Psoas muscle (tissue), 8 donors: Measurements from ENCODE around the gene BMP6. TPM values are rescaled to one million over a fixed set of nuclear protein-coding genes. Genes with fewer than 3 reads are reported as not detected.

Experiments
- ATAC-seq, 4 donors: fragments of 200-7000 bp; cut with Tn5 transposase; one replicate each; pipeline ENCODE4 v1.9.1; 2020; ENCODE audit warnings: moderate library complexity in 3 of 4, mild to moderate bottlenecking in 2 of 4
- DNase-seq, 2 donors: peaks; one replicate each; pipeline ENCODE4 v3.0.0-alpha.2; 2020
- H3K27ac ChIP-seq: fragments of 200-600 bp; one replicate; pipeline ENCODE4 v1.8.0; 2022
- H3K27me3 ChIP-seq, 3 donors: fragments of 200-600 bp in 1 of 3; one replicate each; pipeline versions ENCODE4 v1.6.1 to v1.8.0; 2013 to 2022; ENCODE audit warnings: low read length in 2 of 3, mild to moderate bottlenecking in 2 of 3, moderate library complexity in 1 of 3; ENCODE audit not compliant: insufficient read depth in 3 of 3
- H3K36me3 ChIP-seq, 2 donors: fragments of 200-600 bp in 1 of 2; one replicate each; pipeline versions ENCODE4 v1.6.1 to v1.8.0; 2013 to 2022; ENCODE audit warnings: low read depth in 1 of 2, mild to moderate bottlenecking in 1 of 2, moderate library complexity in 1 of 2; ENCODE audit not compliant: insufficient read depth in 1 of 2
- H3K4me1 ChIP-seq: fragments of 200-600 bp; one replicate; pipeline ENCODE4 v1.8.0; 2022
- H3K4me3 ChIP-seq: fragments of 200-600 bp; one replicate; pipeline ENCODE4 v1.8.0; 2022; ENCODE audit warnings: mild to moderate bottlenecking
- H3K9me3 ChIP-seq: fragments of 200-600 bp; one replicate; pipeline ENCODE4 v1.8.0; 2022
- WGBS, 3 donors: extraction: QIAGEN DNeasy Blood & Tissue Kit; methylation state at CpG; one replicate each; pipeline versions ENCODE4 v1.1.6 to v1.1.7; 2013; 5-methylcytosine and 5-hydroxymethylcytosine counted together
- intact Hi-C, 2 donors: fragments of 100-400 bp; cut with DNase I; formaldehyde crosslinking; loops; one replicate each; pipeline versions ENCODE4 v1.11.0 to v1.14.2; 2022
- polyA plus RNA-seq, 3 donors: library from polyadenylated mRNA; stranded (reverse); fragments of 200-250 nt; gene quantifications; one replicate each; pipeline ENCODE4 v1.2.3, GENCODE V29; 2013
- total RNA-seq, 4 donors: library from RNA; stranded (reverse); fragmentation: NEBNext Ultra II Directional in 2 of 4; extraction: Animal tissue kit (Norgen Biotek cat#: 25700) in 2 of 4; gene quantifications; one replicate each; pipeline versions ENCODE4 v1.2.1 to v1.2.4, GENCODE V29; 2021 to 2023
- TF ChIP-seq, protein P1 (sequence below): fragments of 200-600 bp; IDR thresholded peaks from one replicate; pipeline ENCODE4 v1.8.0; 2022; ENCODE audit warnings: antibody characterized with exemption
- donor health status: healthy with polysubstance abuse.
- donor health status: DM: no; HTN: no; CAD: no; lungs with moderate emphysema.
- donor health status: Bipolar disorder and iron deficiency.
- donor health status: healthy.
- donor health status: DM: yes; HTN: yes; CAD: no.
- donor health status: DM: no; HTN: no; CAD: no.
- donor health status: DM: no; HTN: no; CAD: no.
- donor health status: DM: yes; HTN: yes; CAD: no.

BMP6 gene
- total and polyA plus RNA-seq, 7 donors, result 0.96 to 4.9 (median 3.4) TPM

DNA sequence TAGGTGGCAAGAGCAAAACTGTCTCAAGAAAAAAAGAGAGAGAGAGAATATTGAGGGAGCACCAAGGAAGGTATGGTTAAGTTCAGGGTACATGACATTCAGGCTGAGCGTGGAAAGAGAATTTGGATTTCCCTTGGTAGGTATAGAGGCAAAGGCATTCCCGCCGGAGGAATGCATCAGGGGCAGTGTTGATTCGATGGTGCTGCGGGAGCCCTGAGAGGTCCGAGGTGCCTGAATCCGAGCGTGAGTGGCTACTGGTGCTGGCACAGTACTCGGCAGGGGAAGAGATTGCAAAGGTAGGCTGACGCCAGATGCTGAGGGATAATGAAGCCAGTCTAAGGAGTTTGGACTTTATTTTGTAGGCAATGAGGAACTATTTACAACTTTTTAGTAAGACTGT lies 20.0 kb downstream of the BMP6 start:
- Histone ChIP-seq H3K4me3 (no peak overlapping the region), H3K4me1 (no peaks in the 10 kb centered on the region), H3K27ac (no peak overlapping the region), H3K9me3 (no peaks in the 10 kb centered on the region), H3K27me3 (peaks cover 0 to 2% (median 1%) of the 10 kb centered on the region in 3 donors), H3K36me3 (no peaks in the 10 kb centered on the region)
- intact Hi-C loops, result no loop called here
- DNase-seq (no peak), ATAC-seq (no peak)
- whole genome bisulfite sequencing, 3 donors, result 88 to 93% (median 90%) methylated on average over 10 of the region's 10 CpGs
- TF ChIP-seq, protein P1, sequence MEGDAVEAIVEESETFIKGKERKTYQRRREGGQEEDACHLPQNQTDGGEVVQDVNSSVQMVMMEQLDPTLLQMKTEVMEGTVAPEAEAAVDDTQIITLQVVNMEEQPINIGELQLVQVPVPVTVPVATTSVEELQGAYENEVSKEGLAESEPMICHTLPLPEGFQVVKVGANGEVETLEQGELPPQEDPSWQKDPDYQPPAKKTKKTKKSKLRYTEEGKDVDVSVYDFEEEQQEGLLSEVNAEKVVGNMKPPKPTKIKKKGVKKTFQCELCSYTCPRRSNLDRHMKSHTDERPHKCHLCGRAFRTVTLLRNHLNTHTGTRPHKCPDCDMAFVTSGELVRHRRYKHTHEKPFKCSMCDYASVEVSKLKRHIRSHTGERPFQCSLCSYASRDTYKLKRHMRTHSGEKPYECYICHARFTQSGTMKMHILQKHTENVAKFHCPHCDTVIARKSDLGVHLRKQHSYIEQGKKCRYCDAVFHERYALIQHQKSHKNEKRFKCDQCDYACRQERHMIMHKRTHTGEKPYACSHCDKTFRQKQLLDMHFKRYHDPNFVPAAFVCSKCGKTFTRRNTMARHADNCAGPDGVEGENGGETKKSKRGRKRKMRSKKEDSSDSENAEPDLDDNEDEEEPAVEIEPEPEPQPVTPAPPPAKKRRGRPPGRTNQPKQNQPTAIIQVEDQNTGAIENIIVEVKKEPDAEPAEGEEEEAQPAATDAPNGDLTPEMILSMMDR, result no peak

DNA sequence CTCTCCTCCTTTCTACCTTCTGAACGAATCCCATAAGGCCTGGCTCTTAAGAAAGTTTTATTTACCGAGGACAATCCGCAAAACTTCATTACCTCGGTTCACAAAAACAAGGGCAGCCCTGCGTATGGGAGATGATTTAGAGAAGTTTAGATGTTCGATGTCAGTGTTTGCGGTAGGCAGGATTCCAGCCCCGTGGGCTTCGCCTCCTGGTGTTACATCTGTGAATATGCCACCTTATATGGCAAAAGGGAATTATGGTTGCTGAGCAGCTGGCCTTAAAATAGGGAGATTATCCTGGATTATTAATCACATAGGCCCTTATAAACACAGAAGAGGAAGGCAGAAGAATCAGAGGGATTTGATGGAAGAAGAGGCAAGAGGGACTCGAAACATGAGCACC lies 21.1 kb downstream of the BMP6 start:
- ATAC-seq, result no peak
- no peaks in the 10 kb centered on the region for H3K9me3 ChIP-seq
- WGBS, 3 donors, result 83 to 84% (median 83%) methylated on average over 10 of the region's 10 CpGs

DNA sequence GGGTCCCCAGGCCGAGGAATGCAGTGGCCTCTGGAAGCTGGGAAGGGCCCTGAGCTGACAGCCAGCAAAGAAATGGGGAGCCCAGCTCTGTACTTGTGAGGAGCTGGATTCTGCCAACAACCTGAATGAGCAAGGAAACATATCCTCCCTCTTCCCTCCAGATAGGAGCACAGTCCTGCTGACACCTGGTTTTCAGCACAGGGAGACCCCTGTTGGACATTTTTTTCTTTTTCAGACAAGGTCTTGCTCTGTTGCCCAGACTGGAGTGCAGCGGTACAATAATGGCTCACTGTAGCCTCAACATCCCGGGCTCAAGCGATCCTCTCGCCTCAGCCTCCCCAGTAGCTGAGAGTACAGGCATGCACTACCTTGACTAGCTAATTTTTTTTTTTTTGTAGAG lies 21.5 kb downstream of the BMP6 start:
- TF ChIP-seq, protein P1, result no peak
- H3K4me1 ChIP-seq, result no peaks in the 10 kb centered on the region
- H3K27ac ChIP-seq, result no peak overlapping the region
- ATAC-seq (no peak), DNase-seq (no peak)
- H3K27me3 ChIP-seq, result peaks cover 0 to 1% (median 0%) of the 10 kb centered on the region in 3 donors
- H3K4me3 ChIP-seq, result no peak overlapping the region
- intact Hi-C loops, result no loop called here
- H3K9me3 ChIP-seq, result no peaks in the 10 kb centered on the region
- 78 to 97% (median 91%) methylated on average over 5 of the region's 5 CpGs for WGBS, 3 donors
- no peaks in the 10 kb centered on the region for H3K36me3 ChIP-seq

More for the DNA sequence above, 21.1 kb downstream of the BMP6 start:
- intact Hi-C loops, result no loop called here
- no peaks in the 10 kb centered on the region for H3K4me1 ChIP-seq
- H3K27ac ChIP-seq, result no peak overlapping the region
- no peak for DNase-seq
- peaks cover 0 to 2% (median 0%) of the 10 kb centered on the region in 3 donors for H3K27me3 ChIP-seq
- TF ChIP-seq, protein P1, result no peak
- H3K36me3 ChIP-seq, result no peaks in the 10 kb centered on the region
- no peak overlapping the region for H3K4me3 ChIP-seq

DNA sequence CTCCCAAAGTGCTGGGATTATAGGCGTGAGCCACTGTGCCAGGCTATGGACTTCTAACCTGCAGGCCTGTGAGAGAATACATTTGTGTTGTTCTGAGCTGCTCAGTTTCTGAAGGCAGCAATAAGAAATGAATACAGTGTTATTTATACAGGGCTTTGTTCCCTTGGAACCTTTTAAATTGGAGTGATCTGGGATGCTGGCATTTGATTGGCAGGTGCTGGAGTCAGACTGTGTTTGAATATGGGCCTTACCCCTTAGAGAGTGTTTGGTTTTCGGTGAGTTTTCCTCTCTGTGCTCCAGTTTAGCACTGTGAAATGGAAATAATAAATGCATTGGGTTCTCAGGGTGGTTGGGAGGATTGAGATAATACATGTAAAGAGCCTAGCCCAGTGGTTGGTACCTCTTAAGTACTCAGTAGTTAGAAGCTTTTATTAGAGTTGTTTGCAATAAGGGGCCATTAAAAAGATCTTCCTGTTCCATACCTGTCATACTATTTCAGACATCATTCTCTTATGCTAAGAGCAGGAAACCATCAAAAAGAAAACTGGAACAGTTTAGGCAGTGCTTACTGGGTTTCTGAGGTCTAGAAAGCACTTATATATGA lies 22.1 kb downstream of the BMP6 start:
- intact Hi-C loops, result no loop called here
- Histone ChIP-seq H3K36me3 (no peaks in the 10 kb centered on the region), H3K27me3 (no peaks in the 10 kb centered on the region), H3K9me3 (no peaks in the 10 kb centered on the region), H3K4me1 (no peaks in the 10 kb centered on the region), H3K4me3 (no peak overlapping the region), H3K27ac (no peak overlapping the region)
- TF ChIP-seq, protein P1, result no peak
- WGBS, 3 donors, result 91 to 98% (median 95%) methylated on average over 2 of the region's 2 CpGs
- DNase-seq (no peak), ATAC-seq (no peak)

DNA sequence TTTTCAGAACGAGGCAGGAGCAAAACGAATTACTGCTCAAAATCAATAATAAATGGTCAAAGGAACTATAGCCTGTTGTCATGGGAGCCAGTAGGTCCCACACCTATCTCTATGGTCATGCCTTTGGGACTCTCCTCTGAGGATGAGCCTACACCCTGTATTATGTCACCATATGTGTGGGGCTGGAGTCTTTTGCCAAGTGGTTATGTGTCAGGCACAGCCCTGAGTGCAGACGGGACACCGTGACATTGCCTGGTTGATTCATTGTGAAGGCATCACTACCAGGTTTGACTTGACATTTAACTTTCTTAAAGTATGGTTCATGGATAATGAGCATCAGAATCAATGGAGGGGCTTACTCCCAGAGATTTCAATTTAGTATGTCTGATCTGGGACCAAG lies 23.6 kb downstream of the BMP6 start:
- H3K36me3 ChIP-seq, result no peaks in the 10 kb centered on the region
- no peak overlapping the region for H3K4me3 ChIP-seq
- H3K27ac ChIP-seq, result no peak overlapping the region
- TF ChIP-seq, protein P1, result no peak
- 78 to 80% (median 80%) methylated on average over 4 of the region's 4 CpGs for WGBS, 3 donors
- intact Hi-C loops, result no loop called here
- H3K27me3 ChIP-seq, result peaks cover 0 to 3% (median 2%) of the 10 kb centered on the region in 3 donors
- DNase-seq (no peak), ATAC-seq (no peak)
- no peaks in the 10 kb centered on the region for H3K9me3 ChIP-seq
- no peaks in the 10 kb centered on the region for H3K4me1 ChIP-seq
